K562 (cell line): Measurements from ENCODE around the gene KLHL28. TPM values are rescaled to one million over a fixed set of nuclear protein-coding genes. Genes with fewer than 3 reads are reported as not detected.

Experiments
- ATAC-seq: fragments of 200-7000 bp; cut with Tn5 transposase; 3 replicates; pipeline ENCODE4 v1.9.1; 2020; ENCODE audit warnings: moderate library complexity
- BruUV-seq: library from RNA; stranded (reverse); fragments of 400-500 nt; replicated peaks from 2 replicates; lab custom pipeline; 2021; lab: Mats Ljungman, UMichigan
- CTCF ChIA-PET: fragments of 300-600 bp; formaldehyde crosslinking; extraction: SDS; loops from one replicate; lab custom pipeline; 2021; ENCODE audit warnings: low intra/inter-chr PET ratio; lab: Yijun Ruan, JAX
- POLR2A ChIA-PET: fragments of 300-600, 350-650 bp; sonication (Branson Sonifier 250); formaldehyde crosslinking; extraction: SDS; loops from one replicate; lab custom pipeline; 2021; ENCODE audit warnings: antibody characterized with exemption, inconsistent platforms; lab: Yijun Ruan, JAX
- DNase-seq, 4 experiments: peaks; one replicate each; pipeline versions ENCODE4 v3.0.0 to v3.0.0-alpha.2; 2011 to 2018; ENCODE audit warnings: low spot score in 3 of 4, mixed read lengths in 3 of 4; ENCODE audit errors: extremely low read depth in 1 of 4
- FAIRE-seq: peaks from 2 replicates; lab custom pipeline; 2011; peaks lifted over from hg19 to GRCh38; lab: Jason Lieb, UNC
- H2AFZ ChIP-seq: 2 replicates; pipeline ENCODE4 v1.6.0; 2011; ENCODE audit warnings: low read depth, low read length, control low read depth, inconsistent platforms
- H3K27ac ChIP-seq: fragments of 200-600 bp; 3 replicates; pipeline ENCODE4 v1.8.0; 2011; ENCODE audit warnings: low read depth, mild to moderate bottlenecking, control low read depth, inconsistent platforms, low read length, moderate library complexity, mixed read lengths; ENCODE audit errors: extremely low read depth
- H3K27me3 ChIP-seq, 2 experiments: fragments of 300-600 bp in 1 of 2; 2 replicates in 1 of 2; 3 replicates in 1 of 2; pipeline versions ENCODE4 v1.6.0 to v1.8.0; 2011; ENCODE audit warnings: inconsistent platforms in 2 of 2, low read length in 2 of 2, mild to moderate bottlenecking in 1 of 2, mixed read lengths in 1 of 2, moderate library complexity in 1 of 2; ENCODE audit not compliant: control insufficient read depth in 2 of 2, insufficient read depth in 2 of 2
- H3K36me3 ChIP-seq: fragments of 300-600 bp; 3 replicates; pipeline ENCODE4 v1.8.0; 2011; ENCODE audit warnings: mild to moderate bottlenecking, low read length, inconsistent platforms; ENCODE audit not compliant: control insufficient read depth, insufficient read depth
- H3K4me1 ChIP-seq, 2 experiments: fragments of 200-600 bp in 1 of 2; replicated peaks in 1 of 2; 2 replicates in 1 of 2; 3 replicates in 1 of 2; pipeline versions ENCODE4 v1.5.1 to v1.8.0; 2011; ENCODE audit warnings: inconsistent platforms in 2 of 2, low read length in 2 of 2, mild to moderate bottlenecking in 1 of 2, mixed read lengths in 1 of 2, moderate library complexity in 1 of 2; ENCODE audit not compliant: control insufficient read depth in 2 of 2, insufficient read depth in 2 of 2
- H3K4me2 ChIP-seq: 2 replicates; pipeline ENCODE4 v1.6.1; 2011; ENCODE audit warnings: low read length, control low read depth, inconsistent platforms, mixed read lengths; ENCODE audit not compliant: insufficient read depth
- H3K4me3 ChIP-seq: fragments of 200-600 bp; sonication (generic), shearing (Covaris generic); 2 replicates; pipeline ENCODE4 v1.5.1; 2016; ENCODE audit warnings: control low read depth, inconsistent platforms
- H3K79me2 ChIP-seq: fragments of 200-600 bp; 3 replicates; pipeline ENCODE4 v1.8.0; 2011; ENCODE audit warnings: low read length, inconsistent platforms; ENCODE audit not compliant: control insufficient read depth, insufficient read depth
- H3K9ac ChIP-seq, 2 experiments: 2 replicates each; pipeline versions ENCODE4 v1.6.0 to v1.6.1; 2011; ENCODE audit warnings: low read depth in 2 of 2, low read length in 2 of 2, control low read depth in 1 of 2, inconsistent platforms in 1 of 2, mild to moderate bottlenecking in 1 of 2, mixed read lengths in 1 of 2; ENCODE audit not compliant: insufficient read depth in 1 of 2
- H3K9me1 ChIP-seq: one replicate; pipeline ENCODE4 v1.6.0; 2011; ENCODE audit warnings: inconsistent platforms, mild to moderate bottlenecking, low read length, moderate library complexity; ENCODE audit not compliant: control insufficient read depth, insufficient read depth
- H3K9me3 ChIP-seq: replicated peaks from 2 replicates; pipeline ENCODE4 v1.5.1; 2011; ENCODE audit warnings: low read depth, low read length, inconsistent platforms; ENCODE audit not compliant: control insufficient read depth, insufficient read depth
- H4K20me1 ChIP-seq: replicated peaks from 2 replicates; pipeline ENCODE4 v1.6.1; 2011; ENCODE audit warnings: low read length, inconsistent platforms, mixed read lengths; ENCODE audit not compliant: control insufficient read depth, insufficient read depth
- NFRKB ChIP-seq: fragments of 450-650 bp; IDR thresholded peaks from 2 replicates; pipeline ENCODE4 v1.6.1; 2016; ENCODE audit warnings: low read depth
- WGBS: fragments of 100-300 bp; shearing (Covaris generic); methylation state at CpG from one replicate; pipeline ENCODE4 v1.1.6; 2016; ENCODE audit warnings: low coverage, mixed read lengths; ENCODE audit not compliant: insufficient coverage; ENCODE audit errors: missing lambda C conversion rate; 5-methylcytosine and 5-hydroxymethylcytosine counted together
- in situ Hi-C: fragments of 300-500 bp; cut with MboI; formaldehyde crosslinking; loops from 4 replicates; pipeline ENCODE4 v1.15.0; 2018; ENCODE audit warnings: inconsistent platforms, mixed read lengths
- intact Hi-C: fragments of 100-400 bp; cut with micrococcal nuclease; formaldehyde crosslinking; loops from 2 replicates; pipeline ENCODE4 v1.14.2; 2022
- polyA plus RNA-seq, 8 experiments: library from polyadenylated mRNA; depleted of rRNA in 4 of 8; stranded (reverse) in 5 of 8; unstranded in 3 of 8; fragments of >200 nt; fragmentation: Nextera tagmentation in 2 of 8; fragmentation: Illumina TruSeq in 1 of 8; extraction: Ambion mirVana in 2 of 8; extraction: Trizol in 1 of 8; gene quantifications; 2 replicates each; pipeline versions ENCODE4 v1.2.1 to v1.2.3, GENCODE V29; 2011 to 2014; ENCODE audit warnings: inconsistent platforms in 1 of 8, missing spikeins in 1 of 8
- total RNA-seq, 7 experiments: library from RNA; depleted of rRNA in 6 of 7; stranded (reverse); fragments of >200 nt in 6 of 7; fragmentation: Illumina TruSeq in 2 of 7; extraction: Trizol in 2 of 7; gene quantifications; 2 replicates each; pipeline versions ENCODE4 v1.2.1 to v1.2.3, GENCODE V29; 2011 to 2021; ENCODE audit warnings: low replicate concordance in 1 of 7
- TF ChIP-seq, protein P1 (sequence below), 2 experiments: fragments of 450-650 bp; IDR thresholded peaks; 2 replicates each; pipeline ENCODE4 v1.6.1; 2016; ENCODE audit warnings: mild to moderate bottlenecking in 2 of 2, borderline replicate concordance in 1 of 2, low read depth in 1 of 2, moderate library complexity in 1 of 2

Gene KLHL28
- total and polyA plus RNA-seq, 9 of the 15 experiments (the other 6 are each of a cell fraction or from before 2014, with no cell fraction given), result 1.1 to 7.5 (median 4.7) TPM

DNA sequence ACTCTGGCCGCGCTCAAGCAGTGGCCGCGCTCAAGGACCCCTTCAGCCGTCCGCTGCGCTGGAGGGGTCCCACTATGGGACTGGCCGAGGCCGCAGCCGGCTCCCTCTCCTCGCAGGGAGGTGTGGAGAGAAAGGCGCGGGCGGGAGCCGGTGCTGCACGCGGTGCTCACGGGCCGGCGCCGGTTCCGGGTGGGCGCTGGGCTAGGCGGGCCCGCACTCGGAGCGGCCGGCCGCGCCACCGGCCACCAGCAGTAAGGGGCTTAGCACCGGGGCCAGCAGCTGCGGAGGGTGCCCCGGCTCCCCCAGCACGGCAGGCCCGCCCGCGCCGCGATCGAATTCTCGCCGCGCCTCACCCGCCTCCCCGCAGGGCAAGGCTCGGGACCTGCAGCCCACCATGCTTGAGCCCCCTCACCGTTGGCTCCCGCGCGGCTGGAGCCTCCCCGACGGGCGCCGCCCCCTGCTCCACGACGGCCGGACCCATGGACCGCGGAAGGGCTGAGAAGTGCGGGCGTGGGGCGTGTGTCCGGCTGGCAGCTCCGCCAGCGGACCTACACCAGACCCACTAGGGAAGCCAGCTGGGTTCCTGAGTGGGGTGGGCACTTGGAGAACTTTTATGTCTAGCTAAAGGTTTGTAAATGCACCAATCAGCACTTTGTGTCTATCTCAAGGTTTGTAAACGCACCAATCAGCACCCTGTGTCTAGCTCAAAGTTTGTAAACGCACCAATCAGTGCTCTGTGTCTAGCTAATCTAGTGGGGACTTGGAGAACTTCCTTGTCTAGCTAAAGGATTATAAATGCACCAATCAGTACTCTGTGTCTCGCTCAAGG lies 49.5 kb downstream of the KLHL28 start:
- 54% methylated on average over 3 of the region's 69 CpGs for WGBS
- Histone ChIP-seq H3K36me3 (no peaks in the 10 kb centered on the region), H3K9me3 (peaks cover 4% of the 10 kb centered on the region; the same call in 1 of the 2 replicates), H3K9ac (no peak overlapping the region), H3K27ac (no peak overlapping the region), H4K20me1 (no peaks in the 10 kb centered on the region), H3K27me3 (no peaks in the 10 kb centered on the region), H2AFZ (no peak overlapping the region), H3K4me3 (no peak overlapping the region), H3K4me2 (no peak overlapping the region), H3K4me1 (no peaks in the 10 kb centered on the region; a peak in 1 of 5 replicates), H3K79me2 (no peaks in the 10 kb centered on the region), H3K9me1 (no peaks in the 10 kb centered on the region)
- no peak for FAIRE-seq
- no peak for ATAC-seq
- TF ChIP-seq, protein P1, sequence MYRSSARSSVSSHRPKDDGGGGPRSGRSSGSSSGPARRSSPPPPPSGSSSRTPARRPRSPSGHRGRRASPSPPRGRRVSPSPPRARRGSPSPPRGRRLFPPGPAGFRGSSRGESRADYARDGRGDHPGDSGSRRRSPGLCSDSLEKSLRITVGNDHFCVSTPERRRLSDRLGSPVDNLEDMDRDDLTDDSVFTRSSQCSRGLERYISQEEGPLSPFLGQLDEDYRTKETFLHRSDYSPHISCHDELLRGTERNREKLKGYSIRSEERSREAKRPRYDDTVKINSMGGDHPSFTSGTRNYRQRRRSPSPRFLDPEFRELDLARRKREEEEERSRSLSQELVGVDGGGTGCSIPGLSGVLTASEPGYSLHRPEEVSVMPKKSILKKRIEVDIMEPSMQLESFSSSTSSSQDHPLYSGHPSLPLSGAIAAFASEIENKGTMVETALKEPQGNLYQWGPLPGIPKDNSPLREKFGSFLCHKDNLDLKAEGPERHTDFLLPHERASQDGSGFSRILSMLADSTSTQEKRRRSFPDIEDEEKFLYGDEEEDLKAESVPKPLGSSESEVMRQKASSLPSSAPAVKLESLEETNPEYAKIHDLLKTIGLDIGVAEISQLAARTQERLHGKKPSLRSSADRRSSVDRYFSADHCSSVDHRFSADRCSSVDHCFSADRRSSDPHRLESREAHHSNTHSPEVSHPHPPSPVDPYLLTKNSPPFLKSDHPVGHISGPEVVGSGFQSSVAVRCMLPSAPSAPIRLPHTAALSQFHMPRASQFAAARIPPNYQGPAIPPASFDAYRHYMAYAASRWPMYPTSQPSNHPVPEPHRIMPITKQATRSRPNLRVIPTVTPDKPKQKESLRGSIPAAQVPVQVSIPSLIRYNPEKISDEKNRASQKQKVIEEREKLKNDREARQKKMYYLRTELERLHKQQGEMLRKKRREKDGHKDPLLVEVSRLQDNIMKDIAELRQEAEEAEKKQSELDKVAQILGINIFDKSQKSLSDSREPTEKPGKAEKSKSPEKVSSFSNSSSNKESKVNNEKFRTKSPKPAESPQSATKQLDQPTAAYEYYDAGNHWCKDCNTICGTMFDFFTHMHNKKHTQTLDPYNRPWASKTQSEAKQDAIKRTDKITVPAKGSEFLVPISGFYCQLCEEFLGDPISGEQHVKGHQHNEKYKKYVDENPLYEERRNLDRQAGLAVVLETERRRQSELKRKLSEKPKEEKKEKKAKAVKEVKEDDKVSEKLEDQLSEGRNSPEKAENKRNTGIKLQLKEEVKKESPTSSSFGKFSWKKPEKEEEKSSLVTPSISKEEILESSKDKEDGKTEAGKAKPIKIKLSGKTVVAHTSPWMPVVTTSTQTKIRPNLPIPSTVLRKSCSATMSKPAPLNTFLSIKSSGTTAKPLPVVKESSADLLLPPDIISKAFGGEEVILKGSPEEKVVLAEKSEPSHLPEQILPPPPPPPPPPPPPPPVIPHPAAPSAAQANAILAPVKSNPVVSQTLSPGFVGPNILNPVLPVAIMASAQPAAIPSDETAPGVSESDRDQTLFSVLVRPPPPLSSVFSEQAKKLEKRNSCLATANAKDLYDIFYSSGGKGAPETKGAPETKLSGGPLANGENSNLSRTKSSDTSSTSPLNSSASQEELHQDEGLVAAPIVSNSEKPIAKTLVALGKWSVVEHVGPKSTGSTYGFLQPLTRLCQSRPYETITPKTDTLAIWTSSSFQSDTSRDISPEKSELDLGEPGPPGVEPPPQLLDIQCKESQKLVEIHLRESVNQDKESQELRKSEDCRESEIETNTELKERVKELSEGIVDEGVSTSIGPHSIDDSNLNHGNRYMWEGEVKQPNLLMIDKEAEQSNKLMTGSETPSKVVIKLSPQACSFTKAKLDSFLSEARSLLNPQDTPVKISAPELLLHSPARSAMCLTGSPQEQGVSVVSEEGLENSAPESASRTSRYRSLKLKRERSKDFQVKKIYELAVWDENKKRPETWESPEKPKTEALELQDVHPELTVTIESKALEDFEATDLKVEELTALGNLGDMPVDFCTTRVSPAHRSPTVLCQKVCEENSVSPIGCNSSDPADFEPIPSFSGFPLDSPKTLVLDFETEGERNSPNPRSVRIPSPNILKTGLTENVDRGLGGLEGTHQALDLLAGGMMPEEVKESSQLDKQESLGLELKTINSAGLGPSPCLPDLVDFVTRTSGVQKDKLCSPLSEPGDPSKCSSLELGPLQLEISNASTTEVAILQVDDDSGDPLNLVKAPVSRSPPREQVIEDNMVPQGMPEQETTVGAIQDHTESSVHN (IDR thresholded peaks at IDR 0.05; ENCODE audit: borderline replicate concordance in 1 of 2, low read depth in 1 of 2), result no peak
- TF ChIP-seq NFRKB, result no peak
- ChIA-PET POLR2A (no interaction called here), CTCF (no interaction called here)
- DNase-seq, result no peak
- intact Hi-C loops (loop anchor here (5.0 kb wide), 2 partner anchors 50 to 225 kb away; partner anchors contain the start of genes FANCM, KLHL28 and TOGARAM1), in situ Hi-C loops (loop anchor here (10.0 kb wide), 1 partner anchor 353 kb away; no protein-coding TSS in a partner anchor)
- no TSS peak for BruUV-seq
